Right kidney (tissue), 1 donor: ENCODE results near the gene AFAP1L1.

Experiments used
- DNase-seq: peaks from one replicate; pipeline ENCODE4 v3.0.0-alpha.2; 2016

The AFAP1L1 gene

DNA sequence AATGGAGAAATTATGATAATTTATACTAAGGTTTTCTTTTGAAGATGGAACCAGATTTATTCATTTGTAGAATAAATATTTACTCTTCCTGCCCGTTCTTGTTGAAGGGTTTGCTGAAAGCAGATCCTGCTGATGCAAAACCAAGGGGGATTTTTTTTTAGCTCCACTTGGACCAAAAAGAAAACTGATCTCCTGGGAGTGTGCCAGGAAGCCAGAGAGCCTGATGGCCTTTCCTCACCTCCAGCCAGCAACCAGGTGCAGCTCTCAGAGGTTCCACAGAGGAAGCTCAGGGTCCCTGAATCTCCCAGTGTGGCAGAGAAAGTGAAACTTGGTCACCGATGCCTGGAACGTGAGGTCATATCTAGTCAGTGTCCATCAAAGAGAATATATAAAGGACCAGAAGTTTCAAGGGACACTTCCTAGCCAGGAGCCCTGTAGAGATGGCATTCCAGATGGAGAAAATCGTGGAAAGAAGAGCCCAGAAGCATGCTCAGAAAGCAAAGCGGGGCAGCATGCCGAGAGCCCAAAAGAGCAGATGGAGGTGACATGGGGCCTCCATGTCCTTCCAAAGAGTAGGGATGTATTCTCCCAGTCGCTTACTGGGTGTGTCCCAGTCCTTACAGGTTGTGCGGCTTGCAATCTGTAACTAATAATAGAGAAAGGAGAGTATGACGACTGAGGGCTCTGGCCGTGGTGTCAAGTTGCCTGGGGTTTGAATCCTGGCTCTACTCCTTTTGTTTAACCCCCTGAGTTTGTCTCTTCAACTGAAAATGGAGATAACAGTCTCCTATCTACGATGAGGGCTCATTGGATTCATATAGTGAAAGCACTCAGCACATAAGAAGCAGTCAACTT is 12.2 kb downstream of the AFAP1L1 start:
- DNase-seq: no peak

DNA sequence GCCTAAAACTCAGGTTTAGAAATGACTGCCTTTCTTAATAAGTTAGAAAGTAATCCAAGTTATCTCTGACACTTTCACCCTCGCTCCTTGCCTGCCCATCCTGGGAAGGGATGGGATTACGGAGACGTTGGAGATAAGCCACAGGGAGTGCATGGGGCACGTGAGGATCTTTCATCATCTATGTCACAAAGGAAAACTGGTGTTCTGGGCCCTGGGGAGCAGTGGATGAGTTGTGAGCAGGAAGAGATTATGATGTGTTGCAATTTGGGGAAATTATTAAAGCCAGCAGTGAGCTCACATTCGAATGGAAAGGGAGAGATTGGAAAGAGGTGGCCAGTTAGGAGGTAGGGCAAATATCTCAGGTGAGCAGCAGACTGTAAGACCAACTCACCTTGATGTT is 12.8 kb downstream of the AFAP1L1 start:
- DNase-seq: no peak

DNA sequence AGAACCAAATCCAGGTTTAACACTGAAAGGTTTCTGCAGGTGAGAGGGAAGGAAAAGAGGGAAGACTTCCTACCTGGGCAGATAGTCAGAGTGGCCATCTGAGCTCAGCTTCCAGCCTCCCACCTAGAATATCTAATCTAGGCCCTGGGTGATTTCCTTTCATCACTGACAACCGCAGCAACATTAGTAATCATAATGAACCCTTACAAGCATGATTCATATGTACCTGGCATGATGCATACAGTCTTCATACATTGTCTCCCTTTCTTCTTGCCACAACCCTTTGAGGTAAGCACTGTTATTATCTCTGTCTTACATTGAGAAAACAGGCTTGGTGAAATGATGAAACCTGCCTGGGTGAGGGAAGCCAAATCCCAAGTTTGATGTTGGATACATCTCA is 13.5 kb downstream of the AFAP1L1 start:
- DNase-seq: no peak

DNA sequence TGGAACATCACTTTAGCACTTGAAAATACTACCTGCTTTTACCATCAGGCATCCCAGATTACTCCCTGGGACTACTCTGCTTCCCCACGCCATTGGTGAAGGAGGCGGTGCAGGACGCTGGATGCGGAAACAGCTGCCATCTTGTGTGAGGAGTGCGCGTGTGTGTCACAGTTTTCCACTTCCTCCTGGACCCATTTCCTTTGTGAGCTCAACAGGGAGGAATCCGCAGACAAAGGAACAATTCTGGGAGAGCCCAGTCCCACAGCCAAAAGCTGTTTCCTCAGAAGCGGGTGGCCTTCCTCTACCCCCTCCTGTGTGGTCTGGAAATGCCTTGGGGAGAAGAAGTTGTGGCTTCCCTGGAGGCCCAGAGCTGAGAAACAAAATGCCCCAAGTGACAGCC is 16.8 kb downstream of the AFAP1L1 start:
- DNase-seq: no peak

DNA sequence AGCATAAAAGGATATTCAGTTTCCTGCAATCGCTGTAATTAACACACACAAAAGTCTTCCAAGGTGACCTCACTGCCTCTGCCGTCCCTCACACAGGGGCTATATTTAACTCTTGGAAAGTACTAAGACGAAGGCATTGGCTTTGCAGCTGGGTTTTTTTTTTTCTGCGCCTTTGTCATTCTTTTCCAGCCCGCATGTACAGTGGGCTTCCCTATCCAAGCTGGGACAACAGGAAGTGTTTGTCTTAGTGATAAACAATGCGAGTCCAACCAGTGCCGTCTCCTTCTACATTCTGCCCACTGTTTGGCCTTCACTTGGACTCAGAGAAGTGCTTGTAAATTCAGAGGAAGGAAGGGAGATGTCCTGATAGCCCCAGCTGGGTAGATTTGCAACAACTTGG is 17.6 kb downstream of the AFAP1L1 start:
- DNase-seq: no peak

DNA sequence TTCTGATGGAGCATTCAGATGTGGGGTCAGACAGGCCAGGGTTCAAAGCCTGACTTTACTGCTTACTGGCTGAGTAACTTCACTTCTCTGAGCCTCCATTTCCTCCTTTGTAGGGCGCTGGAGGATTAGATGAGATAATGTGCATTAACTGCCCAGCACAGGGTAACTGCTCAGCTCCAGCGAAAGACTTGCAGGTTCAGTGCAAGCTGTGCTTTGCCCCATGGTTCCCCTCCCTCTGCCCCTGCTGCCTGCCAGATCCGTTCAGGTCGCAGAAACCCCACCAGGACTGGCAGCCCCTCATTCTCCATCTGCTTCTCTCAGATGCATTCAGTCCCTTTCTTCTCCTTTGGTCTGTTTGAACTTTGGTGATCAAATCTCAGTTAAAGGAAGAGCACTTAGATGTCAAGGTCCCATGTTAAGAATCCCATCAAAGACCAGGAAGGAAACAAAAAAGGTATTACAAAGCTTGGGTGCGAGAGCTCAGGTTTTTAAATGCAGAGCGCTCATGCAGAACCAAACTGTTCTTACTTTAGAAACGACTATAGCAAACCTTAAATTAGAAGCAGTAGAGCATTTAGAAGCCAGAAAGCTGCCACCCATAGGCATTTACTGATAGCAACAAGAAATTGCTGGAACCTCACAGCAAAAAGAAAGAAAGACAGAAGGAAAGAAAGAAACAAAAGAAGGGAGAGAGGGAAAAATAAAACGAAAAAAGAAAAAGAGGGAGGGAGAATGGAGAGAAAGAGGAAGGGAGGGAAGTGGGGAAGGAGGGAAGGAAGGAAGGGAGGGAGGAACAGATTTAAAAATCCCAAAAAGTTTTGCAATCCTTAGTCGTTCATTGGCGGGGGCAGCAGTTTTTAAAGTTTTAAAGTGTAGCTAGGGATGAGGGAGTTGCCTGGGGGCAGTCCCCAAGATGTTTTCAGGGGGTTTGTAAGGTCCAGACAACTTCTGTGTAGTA is 23.5 kb downstream of the AFAP1L1 start:
- DNase-seq: no peak

DNA sequence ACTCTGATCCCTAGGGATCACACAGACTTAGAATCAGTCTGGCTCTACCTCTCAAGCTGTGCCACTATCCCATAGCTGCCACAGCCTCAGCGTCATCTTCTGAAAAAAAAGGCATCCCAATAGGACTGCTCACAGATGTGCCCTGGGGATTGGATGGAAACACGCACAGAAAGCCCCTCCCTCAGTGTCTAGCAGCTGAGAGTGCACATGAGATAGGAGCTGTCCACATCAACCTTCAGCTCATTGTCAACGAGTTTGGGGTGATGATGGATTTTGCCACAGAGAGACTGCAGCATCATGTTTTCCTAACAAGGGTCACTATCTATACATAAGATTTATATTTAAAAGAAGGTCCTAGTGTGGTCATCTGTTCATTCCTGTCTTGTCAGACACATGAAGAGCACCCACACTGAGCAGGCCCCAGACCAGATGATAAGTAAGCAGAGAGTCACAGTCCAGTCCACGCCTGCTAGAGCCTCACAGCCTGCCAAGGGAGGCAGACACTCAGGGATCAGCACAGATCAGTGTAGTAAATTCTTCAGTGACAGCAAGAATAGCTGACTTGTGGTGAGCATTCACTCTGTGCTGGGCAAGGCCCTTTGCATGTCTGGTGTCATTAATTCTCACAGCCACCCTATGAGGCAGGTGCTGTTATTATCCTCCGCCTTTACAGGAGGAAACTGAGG is 25.8 kb downstream of the AFAP1L1 start:
- DNase-seq: no peak

DNA sequence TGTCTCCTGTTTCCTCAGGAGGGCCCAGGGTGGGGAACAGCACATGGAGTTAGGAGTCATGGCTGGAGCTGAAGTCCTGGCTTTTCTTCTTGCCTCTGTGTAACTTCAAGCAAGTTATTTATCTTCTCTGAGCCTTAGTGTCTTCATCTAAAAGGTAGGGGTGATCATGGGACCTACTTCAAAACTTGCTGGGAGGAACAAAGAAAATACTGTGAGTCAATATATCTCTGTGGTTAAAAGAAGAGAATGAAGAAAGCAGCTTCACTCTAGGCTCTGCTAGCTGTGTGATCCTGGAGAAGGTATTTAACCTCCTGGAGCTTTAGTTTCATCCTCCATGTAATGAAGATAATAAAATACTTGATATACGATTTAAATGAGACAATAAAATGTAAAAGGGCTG is 26.5 kb downstream of the AFAP1L1 start:
- DNase-seq: no peak

DNA sequence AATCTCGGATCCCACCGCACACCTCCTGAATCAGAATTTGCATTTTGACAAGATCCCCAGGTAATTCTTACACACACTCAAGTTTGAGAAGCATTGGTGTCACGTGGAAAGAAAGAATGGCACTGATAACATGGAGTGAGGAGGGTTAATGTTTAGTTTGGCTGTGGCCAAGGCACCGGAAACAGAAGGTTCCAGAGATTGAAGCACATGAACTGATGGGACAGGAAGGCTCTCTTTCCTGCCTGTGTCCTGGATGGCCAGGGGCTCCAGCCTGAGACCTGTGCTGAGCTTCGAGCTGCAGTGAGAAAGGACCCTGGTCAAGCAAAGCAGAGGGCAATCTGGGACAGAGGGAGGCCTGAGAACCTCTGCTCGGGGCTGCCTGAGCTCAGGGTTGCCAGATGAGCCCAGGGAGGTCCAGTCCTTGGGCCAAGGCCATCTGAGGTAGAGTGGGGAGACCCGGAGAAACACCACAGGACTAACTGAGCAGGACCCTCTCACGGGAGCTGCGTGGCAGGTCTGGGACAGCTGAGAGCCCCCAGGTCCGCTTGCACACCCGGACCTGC is 27.3 kb downstream of the AFAP1L1 start:
- DNase-seq: no peak

DNA sequence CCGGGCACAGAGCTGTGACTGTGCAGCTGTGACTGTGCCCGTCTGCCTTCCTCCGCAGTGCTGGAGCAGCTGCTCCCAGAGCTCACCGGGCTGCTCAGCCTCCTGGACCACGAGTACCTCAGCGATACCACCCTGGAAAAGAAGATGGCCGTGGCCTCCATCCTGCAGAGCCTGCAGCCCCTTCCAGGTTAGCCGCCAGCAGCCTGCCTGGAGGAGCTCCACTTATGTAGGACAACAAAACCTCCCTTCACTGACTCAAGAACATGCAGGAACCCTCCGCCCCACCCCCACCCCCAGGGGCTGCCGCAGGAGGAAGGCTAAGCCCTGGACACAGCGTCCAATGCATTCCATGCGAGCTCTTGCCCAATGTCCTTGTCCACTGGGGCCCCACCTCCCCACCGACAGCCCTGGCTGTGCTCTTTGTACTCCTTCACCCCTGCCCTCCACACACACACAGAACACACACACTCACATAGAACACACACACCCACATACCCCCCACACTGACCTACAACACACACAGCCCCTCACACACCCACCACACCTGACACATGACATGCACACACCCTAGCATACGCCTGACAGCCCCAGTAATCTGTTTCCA is 27.9 kb downstream of the AFAP1L1 start:
- DNase-seq: no peak

DNA sequence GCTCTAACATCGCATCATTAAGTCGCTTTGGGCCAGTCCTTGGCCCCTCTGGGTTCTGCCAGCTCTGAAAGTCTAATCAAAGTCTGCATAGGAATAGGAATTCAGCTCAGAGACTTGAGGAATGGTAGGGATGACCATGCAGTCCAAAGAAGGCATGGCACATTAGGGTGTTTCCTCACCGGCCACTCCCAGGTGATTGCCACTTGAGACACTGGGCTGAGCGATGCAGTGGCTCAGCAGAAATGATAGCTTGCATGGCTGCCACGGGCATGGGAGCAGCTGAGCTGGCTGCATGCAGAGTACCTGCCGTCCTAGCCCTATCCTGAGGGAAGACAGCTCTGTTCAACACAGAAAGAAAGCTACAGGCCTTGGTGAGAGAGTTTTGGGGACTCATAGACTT is 28.8 kb downstream of the AFAP1L1 start:
- no peak for DNase-seq

DNA sequence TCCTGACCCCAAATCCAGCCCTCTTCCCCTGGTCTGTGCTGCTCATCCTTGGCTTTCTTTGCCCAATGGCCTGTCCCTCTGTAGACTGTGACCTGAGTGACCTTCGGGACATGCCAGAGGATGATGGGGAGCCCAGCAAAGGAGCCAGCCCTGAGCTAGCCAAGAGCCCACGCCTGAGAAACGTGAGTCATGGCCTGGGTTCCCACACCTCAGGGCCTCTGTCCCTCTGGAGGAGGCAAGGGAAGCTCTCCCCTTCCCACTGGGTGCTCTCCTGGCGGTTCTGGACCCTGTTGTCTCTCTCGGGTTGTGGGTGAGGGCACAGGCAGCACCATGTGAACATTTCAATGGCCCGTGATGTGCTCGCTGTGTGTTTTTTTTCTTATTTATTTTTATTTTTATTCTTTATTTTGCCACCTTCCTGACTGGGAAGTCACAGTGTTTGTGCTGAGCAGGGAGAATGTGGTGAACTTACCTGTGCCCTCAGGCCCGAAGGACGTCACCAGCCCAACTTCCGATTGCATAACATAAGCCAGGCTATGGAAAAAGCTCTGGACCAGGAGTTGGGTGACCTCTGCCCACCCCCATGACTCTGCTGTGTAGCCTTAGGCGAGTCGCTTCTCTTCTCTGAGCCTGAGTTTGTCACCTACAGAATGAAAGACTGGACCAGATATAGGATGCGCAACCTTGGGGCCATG is 29.5 kb downstream of the AFAP1L1 start:
- DNase-seq: no peak

DNA sequence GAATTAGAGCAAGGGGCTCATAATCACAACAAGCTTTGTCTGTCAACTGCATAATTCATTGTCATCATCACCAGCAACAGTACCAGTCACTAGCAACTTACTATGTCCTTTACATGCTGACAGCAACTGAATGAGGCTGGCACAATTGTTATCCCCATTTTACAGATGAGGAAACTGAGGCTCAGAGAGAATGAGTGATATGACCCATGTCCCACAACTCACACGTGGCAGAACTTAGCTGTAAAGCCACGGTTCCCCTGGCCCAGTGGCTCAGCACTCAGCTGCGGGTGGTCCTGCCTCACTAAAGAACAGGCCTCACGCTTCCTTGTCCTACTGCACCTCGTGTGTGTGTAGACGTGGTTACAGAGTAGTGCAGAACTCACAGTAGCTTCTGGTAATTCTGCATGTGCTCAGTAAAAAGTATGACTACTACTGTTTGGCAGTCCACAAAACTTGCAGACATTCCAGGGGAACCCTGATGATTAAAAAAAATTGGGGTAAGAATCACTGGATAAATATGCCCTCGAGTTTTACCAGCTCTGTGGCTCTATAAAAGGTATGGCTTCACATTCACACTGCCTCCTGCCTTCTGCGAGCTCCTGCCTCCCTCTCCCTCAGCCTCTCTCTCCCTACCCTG is 30.2 kb downstream of the AFAP1L1 start:
- no peak for DNase-seq

DNA sequence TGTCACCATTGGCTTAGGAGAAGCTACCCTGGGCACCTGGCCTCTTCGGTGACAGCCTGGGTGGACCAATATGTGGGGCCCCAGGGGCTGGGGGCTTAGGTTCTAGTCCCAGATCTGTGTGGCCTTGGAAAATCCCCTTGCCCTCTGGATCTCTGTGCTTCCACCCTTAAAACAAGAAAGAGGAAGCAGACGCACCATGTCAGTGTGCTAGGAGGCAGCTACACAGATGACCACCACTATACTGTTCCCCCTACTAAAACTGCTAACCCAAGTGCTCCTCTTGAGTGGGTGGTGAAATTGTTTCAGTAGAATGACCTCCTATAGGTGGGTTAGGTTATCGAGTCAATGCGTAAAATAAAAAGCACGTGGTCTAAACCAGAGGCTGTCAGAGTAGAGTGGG is 31.0 kb downstream of the AFAP1L1 start:
- DNase-seq: no peak

DNA sequence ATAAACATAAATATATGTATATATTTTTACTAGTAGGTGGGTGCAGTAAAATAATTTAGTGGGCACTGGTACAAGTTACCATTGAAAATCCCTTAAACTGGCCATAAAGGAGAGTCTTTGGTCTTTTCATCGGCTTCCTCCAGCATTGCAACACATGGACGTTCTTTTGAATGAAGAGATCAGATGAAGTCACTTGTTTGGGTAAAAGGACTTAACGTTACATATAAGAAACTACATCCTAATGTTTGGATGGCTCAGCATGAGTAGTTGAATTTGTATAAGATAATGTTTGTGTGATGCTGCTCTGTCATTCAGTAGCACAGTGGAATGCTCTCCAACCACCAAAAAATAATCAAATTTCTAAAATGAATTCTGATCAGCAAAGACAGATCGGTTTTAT is 31.6 kb downstream of the AFAP1L1 start:
- no peak for DNase-seq

DNA sequence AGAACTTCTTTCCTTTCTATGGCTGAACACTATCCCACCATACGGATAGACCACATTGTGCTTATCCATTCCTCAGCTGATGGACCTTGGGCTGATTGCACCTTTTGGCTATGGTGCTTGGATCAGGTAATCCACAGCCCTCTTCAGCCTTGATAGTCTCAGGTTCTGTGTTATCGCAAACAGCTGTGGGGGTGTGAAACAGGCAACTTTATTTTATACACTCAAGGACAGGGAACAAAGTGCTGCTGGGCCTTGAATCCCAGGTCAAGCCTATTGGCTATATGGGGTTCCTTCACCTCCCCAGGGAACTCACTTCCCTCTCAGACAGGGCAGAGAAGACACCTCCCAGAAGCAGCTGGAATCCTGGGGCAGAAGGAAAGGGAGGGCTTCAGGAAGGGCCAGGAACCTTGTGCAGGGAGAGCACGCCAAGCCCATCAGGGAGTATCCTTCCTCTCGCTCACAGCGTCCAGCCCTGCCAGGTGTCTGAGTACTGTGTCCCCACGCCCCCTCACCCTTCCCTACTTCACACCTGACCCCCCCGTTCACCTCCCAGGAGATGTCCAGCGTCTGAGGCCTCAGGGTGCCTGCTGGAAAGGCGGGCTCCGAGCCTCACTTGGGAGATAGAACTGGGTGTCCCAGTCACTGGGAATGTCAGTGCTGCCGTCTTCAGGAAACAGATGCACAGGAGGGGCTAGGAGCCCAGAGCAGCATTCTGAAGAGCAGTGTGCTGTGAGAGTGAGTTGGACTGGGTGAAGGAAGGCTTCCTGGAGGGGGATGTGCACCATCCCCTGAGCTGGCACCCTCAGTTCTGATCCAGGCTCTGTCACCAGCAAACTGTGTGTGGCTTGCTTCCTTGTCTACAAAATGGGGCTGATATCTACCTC is 32.8 kb downstream of the AFAP1L1 start:
- DNase-seq: no peak

DNA sequence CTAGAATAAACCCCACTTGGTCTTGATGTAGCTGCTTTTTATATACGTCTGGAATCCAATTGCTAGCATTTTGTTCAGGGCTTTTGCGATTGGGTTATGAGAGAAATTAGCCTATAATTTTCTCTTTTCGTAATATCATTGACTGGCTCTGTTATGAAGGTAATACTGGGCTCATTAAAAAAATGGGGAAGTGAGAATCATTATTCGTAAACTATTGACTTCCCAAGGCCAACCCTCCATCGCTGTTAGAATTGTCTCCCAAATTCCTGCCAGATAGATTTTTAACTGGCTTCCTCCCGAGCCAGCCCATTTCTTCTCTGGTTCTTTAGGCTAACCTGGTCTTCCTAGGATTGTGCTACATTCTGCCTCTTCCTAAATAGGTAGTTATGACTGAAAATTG is 37.7 kb downstream of the AFAP1L1 start:
- DNase-seq: no peak

DNA sequence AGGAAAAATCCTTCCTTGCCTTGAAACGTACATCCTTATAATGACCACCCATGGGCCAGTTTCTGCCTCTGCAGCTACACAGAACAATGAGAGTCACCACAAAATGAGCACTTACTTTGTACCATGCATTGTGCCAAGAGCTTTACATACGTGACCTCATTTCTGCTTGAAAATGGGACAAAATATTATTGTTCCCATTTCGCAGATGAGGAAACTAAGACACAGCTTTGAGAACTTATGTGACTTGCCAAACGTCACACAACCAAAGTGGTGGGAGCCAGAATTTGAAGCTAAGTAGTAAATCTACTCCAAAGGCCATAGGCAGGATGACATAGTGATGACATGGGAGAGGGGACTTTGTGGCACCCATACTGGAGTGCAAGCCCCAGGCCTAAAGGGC is 38.8 kb downstream of the AFAP1L1 start:
- no peak for DNase-seq

DNA sequence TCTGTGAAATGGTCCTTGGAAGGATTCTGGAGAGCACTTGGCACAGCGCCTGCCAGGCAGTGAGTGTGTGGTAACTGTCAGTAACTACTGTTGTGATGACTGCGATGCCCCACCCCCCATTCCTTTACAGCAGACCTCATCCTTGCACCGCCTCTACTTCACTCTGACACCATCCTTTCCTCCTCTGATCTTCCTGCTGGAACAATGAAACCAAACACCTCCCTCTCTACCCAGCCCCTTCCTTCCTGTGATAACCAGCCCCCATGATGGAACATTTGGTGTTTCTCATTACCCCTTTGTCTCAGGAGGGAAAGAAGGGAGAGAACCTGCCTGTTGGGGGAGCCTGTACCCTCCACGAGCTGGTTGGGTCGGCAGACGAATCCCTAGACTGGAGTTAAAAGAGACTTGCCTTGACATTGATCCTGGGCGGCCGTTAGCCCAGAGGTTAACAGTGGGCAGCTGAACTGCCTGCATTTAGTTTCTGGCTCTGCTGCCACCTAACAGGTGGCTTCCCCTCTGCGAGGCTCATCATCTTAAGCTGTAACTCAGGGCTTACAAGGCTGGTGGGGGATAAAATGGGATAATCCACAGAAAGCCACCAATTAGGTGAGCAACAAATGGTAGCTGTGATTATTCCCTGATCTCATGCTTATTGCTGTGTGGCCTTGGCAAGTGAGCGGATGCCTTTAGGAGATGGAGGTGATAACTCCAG is 39.4 kb downstream of the AFAP1L1 start:
- DNase-seq: peak; percentile 47
